Neural progenitor cell (in vitro differentiated cells): ENCODE measurements around the gene RTL10.

Experiments used
- EZH2 ChIP-seq: fragments of 200-600 bp; sonication (generic); IDR thresholded peaks from 2 replicates; pipeline ENCODE4 v1.6.1; 2017; ENCODE audit warnings: antibody characterized with exemption, mild to moderate bottlenecking, moderate library complexity
- EZH2phosphoT487 ChIP-seq: fragments of 200-600 bp; sonication (generic); IDR thresholded peaks from 2 replicates; pipeline ENCODE4 v1.6.1; 2017; ENCODE audit warnings: antibody characterized with exemption
- TF ChIP-seq, protein P1 (sequence below): fragments of 200-600 bp; sonication (generic); IDR thresholded peaks from 2 replicates; pipeline ENCODE4 v1.5.1; 2017; ENCODE audit warnings: antibody characterized with exemption, mild to moderate bottlenecking

DNA sequence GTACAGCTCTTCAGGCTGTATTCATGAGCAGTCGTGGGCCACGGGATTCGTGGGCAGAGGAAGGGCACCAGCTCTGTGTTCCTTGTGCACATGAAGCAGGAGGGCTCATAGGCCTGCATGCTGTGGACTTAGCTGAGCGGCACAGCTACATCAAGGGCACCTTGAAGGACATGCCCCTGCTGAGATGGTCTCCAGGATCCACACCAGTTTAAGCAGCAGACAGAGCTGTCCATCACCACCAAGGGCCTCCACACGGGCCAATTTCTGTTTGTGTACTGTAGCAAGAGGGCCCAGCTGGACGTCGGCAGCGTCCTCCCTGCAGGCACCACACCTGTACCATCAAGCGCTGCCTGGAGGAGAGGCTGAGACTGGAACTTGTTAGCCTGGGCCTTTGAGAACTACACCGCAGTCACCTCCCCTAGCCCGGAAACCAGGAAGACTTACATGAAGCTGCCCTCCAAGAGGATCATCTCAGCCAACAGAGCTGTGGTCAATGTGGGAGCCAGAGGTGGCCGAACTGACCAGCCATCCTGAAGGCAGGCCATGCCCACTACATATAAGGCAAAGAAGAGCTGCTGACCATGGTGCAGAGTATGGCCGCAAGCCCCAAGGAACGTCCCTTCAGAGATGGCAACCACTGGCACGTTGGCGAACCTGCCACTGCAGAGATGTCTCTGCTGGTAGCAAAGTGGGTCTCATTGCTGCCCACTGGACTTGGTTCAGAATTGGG lies 32.7 kb upstream of the RTL10 start:
- TF ChIP-seq, protein P1, sequence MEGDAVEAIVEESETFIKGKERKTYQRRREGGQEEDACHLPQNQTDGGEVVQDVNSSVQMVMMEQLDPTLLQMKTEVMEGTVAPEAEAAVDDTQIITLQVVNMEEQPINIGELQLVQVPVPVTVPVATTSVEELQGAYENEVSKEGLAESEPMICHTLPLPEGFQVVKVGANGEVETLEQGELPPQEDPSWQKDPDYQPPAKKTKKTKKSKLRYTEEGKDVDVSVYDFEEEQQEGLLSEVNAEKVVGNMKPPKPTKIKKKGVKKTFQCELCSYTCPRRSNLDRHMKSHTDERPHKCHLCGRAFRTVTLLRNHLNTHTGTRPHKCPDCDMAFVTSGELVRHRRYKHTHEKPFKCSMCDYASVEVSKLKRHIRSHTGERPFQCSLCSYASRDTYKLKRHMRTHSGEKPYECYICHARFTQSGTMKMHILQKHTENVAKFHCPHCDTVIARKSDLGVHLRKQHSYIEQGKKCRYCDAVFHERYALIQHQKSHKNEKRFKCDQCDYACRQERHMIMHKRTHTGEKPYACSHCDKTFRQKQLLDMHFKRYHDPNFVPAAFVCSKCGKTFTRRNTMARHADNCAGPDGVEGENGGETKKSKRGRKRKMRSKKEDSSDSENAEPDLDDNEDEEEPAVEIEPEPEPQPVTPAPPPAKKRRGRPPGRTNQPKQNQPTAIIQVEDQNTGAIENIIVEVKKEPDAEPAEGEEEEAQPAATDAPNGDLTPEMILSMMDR = no peak
- TF ChIP-seq EZH2phosphoT487 (no peak), EZH2 (no peak)
